Activated CD4-positive, alpha-beta memory T cell treated with anti-CD3 and anti-CD28 coated beads, Interleukin-2, amount 10 ng/mL, durations not matched to agents 7 days and 5 days (primary cell): ENCODE data around the gene CAMK2G. TPM values are rescaled to one million over a fixed set of nuclear protein-coding genes. Genes with fewer than 3 reads are reported as not detected.
"Not testable (repeated sequence)": the region's sequence is repeated elsewhere in the genome, so short reads cannot be mapped to it uniquely, and the experiment has no call there.

Experiments used
- CTCF ChIA-PET: fragments of 350-600 bp; sonication (Branson Sonifier 250); formaldehyde crosslinking; loops from one replicate; lab custom pipeline; 2021; ENCODE audit warnings: antibody characterized with exemption, inconsistent platforms; lab: Charles Lee
- POLR2A ChIA-PET: fragments of 350-600 bp; sonication (Branson Sonifier 250); formaldehyde crosslinking; loops from one replicate; lab custom pipeline; 2021; ENCODE audit warnings: antibody characterized with exemption; lab: Charles Lee
- DNase-seq: peaks from one replicate; pipeline ENCODE4 v3.0.0-alpha.2; 2020
- H3K27ac Mint-ChIP-seq: one replicate; pipeline ENCODE4 v1.8.0; 2021; ENCODE audit warnings: mild to moderate bottlenecking, mixed read lengths
- H3K27me3 Mint-ChIP-seq: one replicate; pipeline ENCODE4 v1.8.0; 2021; ENCODE audit warnings: mixed read lengths
- H3K36me3 Mint-ChIP-seq: one replicate; pipeline ENCODE4 v1.8.0; 2021; ENCODE audit warnings: low read depth, mixed read lengths
- H3K4me1 Mint-ChIP-seq: one replicate; pipeline ENCODE4 v1.8.0; 2021; ENCODE audit warnings: mixed read lengths
- H3K4me3 Mint-ChIP-seq: one replicate; pipeline ENCODE4 v1.8.0; 2021; ENCODE audit warnings: mild to moderate bottlenecking, mixed read lengths
- H3K9me3 Mint-ChIP-seq: one replicate; pipeline ENCODE4 v1.8.0; 2021; ENCODE audit warnings: mixed read lengths
- total RNA-seq, 2 experiments: library from RNA; stranded (reverse); gene quantifications; one replicate each; pipeline ENCODE4 v1.2.3, GENCODE V29; 2021

CAMK2G gene
- total RNA-seq, 2 experiments from 2014 or later: 46.4 to 48.5 TPM

GRCh38 chr10:73899423-73899822, 25.1 kb upstream of the CAMK2G start:
- DNase-seq: no peak
- ChIA-PET POLR2A (interaction anchor here (1.3 kb wide), 1 partner anchor 9 kb away, joined by 3 read pairs; no protein-coding TSS in a partner anchor), CTCF (interaction anchor here (0.7 to 3.1 kb wide), 4 partner anchors 8 to 41 kb away, joined by 3 to 18 read pairs (median 7); no protein-coding TSS in a partner anchor)
- H3K27ac Mint-ChIP-seq: no peak overlapping the region
- H3K36me3 Mint-ChIP-seq: no peaks in the 10 kb centered on the region
- peaks cover 23% of the 10 kb centered on the region for H3K27me3 Mint-ChIP-seq
- no peak overlapping the region for H3K4me3 Mint-ChIP-seq
- no peaks in the 10 kb centered on the region for H3K9me3 Mint-ChIP-seq
- peaks cover 11% of the 10 kb centered on the region for H3K4me1 Mint-ChIP-seq

GRCh38 chr10:73898730-73899410, 24.5 kb upstream of the CAMK2G start:
- ChIA-PET CTCF (interaction anchor here (0.7 to 3.1 kb wide), 5 partner anchors 9 to 42 kb away, joined by 3 to 18 read pairs (median 7); no protein-coding TSS in a partner anchor), POLR2A (interaction anchor here (1.3 kb wide), 1 partner anchor 9 kb away, joined by 3 read pairs; no protein-coding TSS in a partner anchor)
- Mint-ChIP-seq H3K4me3 (no peak overlapping the region), H3K27me3 (peaks cover 20% of the 10 kb centered on the region), H3K4me1 (peaks cover 17% of the 10 kb centered on the region), H3K9me3 (no peaks in the 10 kb centered on the region), H3K27ac (no peak overlapping the region), H3K36me3 (no peaks in the 10 kb centered on the region)
- no peak for DNase-seq

DNA sequence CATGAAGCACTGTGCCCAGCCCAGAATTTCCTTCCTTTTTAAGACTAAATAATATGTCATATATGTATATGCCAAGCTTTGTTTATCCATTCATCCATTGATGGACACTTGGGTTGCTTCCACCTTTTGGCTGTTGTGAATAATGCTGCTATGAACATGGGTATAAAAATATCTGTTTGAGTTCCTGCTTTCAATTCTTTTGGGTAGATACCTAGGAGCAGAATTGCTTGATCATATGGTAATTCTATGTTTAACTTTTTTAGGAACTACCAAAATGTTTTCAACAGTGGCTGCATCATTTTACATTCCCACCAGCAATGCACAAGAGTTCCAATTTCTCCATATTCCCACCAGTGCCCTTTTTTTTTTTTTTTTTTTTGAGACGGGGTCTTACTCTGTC, 23.3 kb upstream of the CAMK2G start:
- no peak for DNase-seq
- peaks cover 15% of the 10 kb centered on the region for H3K27me3 Mint-ChIP-seq
- ChIA-PET POLR2A (no interaction called here), CTCF (interaction anchor here (1.2 to 3.1 kb wide), 2 partner anchors 11 to 43 kb away, joined by 6 to 18 read pairs; no protein-coding TSS in a partner anchor)
- no peak overlapping the region for H3K27ac Mint-ChIP-seq
- no peaks in the 10 kb centered on the region for H3K9me3 Mint-ChIP-seq
- H3K36me3 Mint-ChIP-seq: no peaks in the 10 kb centered on the region
- H3K4me1 Mint-ChIP-seq: peaks cover 18% of the 10 kb centered on the region
- no peak overlapping the region for H3K4me3 Mint-ChIP-seq

DNA sequence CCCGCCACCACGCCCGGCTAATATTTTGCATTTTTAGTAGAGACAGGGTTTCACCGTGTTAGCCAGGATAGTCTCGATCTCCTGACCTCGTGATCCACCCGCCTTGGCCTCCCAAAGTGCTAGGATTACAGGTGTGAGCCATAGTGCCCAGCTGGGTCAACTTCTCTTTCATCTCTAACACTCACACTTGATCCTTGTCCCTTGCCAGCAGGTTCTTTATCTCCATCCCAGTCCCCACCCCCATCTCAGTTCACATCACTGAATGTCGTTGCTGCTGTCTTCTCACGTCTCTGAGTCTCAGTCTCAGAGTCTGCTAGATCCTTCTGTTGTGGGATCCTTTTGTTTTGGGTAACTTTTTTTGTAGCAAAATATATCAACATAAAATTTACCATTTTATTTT, 21.0 kb upstream of the CAMK2G start:
- not testable (repeated sequence) for H3K9me3 Mint-ChIP-seq

DNA sequence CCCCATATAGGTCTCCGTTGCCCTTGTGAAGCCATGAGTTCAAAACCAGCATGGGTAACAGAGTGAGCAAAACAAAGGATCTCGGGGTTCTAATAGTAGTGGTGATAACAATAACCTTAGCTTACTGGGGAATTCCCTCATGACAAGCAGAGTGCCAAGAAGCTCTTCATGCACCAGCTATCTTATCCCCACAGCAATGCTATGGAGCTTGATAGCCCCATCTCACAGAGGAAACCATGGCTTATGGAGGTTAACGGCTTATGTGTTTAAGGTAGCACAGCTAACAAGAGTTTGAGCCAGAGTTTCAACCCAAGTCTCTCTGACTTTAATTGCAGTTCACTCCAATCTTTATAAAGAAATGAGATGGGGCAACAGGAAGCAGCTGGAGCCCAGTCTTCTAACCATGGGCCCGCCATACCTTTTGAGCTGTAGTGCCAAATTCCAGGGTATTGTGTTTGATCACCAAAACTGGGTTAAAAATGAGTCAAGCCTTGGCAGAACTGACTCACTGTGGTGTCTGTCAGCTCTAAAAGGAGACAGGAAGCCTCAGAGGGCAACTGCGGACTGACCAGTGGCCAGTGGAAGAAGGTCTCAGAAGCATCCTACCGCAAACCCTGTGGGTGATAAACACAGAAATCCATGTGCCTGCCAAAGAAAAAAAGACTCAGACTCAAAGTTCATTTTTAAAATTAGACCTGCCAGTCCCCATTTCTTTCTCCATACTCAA, 20.1 kb upstream of the CAMK2G start:
- ChIA-PET POLR2A (interaction anchor here (0.6 to 1.4 kb wide), 9 partner anchors 16 to 162 kb away, joined by 3 to 5 read pairs (median 3); no protein-coding TSS in a partner anchor), CTCF (interaction anchor here (0.6 to 13.8 kb wide), 10 partner anchors 8 to 843 kb away, joined by 3 to 415 read pairs (median 4); no protein-coding TSS in a partner anchor)
- peaks cover 4% of the 10 kb centered on the region for H3K27me3 Mint-ChIP-seq
- DNase-seq: peak; percentile 40
- no peak overlapping the region for H3K4me3 Mint-ChIP-seq
- no peaks in the 10 kb centered on the region for H3K9me3 Mint-ChIP-seq
- no peaks in the 10 kb centered on the region for H3K36me3 Mint-ChIP-seq
- peaks cover 15% of the 10 kb centered on the region for H3K4me1 Mint-ChIP-seq
- H3K27ac Mint-ChIP-seq: peak overlapping the region; percentile 21

More for the DNA sequence above, 21.0 kb upstream of the CAMK2G start:
- peaks cover 19% of the 10 kb centered on the region for H3K4me1 Mint-ChIP-seq
- not testable (repeated sequence) for H3K27ac Mint-ChIP-seq, H3K4me3 Mint-ChIP-seq, H3K36me3 Mint-ChIP-seq, DNase-seq, H3K27me3 Mint-ChIP-seq
- ChIA-PET CTCF (interaction anchor here (13.8 kb wide), 1 partner anchor 46 kb away, joined by 415 read pairs; no protein-coding TSS in a partner anchor), POLR2A (interaction anchor here (0.6 to 1.4 kb wide), 2 partner anchors 18 to 161 kb away, joined by 3 to 4 read pairs; no protein-coding TSS in a partner anchor)

GRCh38 chr10:73893426-73893825, 19.1 kb upstream of the CAMK2G start:
- peaks cover 17% of the 10 kb centered on the region for H3K4me1 Mint-ChIP-seq
- ChIA-PET CTCF (interaction anchor here (1.2 to 13.8 kb wide), 6 partner anchors 7 to 180 kb away, joined by 3 to 415 read pairs (median 5); no protein-coding TSS in a partner anchor), POLR2A (interaction anchor here (0.7 to 1.2 kb wide), 2 partner anchors 17 to 45 kb away, joined by 3 read pairs; no protein-coding TSS in a partner anchor)
- no peak overlapping the region for H3K4me3 Mint-ChIP-seq
- peaks cover 4% of the 10 kb centered on the region for H3K27me3 Mint-ChIP-seq
- H3K36me3 Mint-ChIP-seq: no peaks in the 10 kb centered on the region
- DNase-seq: no peak
- H3K27ac Mint-ChIP-seq: no peak overlapping the region
- H3K9me3 Mint-ChIP-seq: no peaks in the 10 kb centered on the region

- Mint-ChIP-seq H3K27ac (no peak overlapping the region), H3K4me3 (no peak overlapping the region), H3K9me3 (no peaks in the 10 kb centered on the region), H3K36me3 (no peaks in the 10 kb centered on the region), H3K4me1 (peaks cover 17% of the 10 kb centered on the region), H3K27me3 (peaks cover 4% of the 10 kb centered on the region)
- DNase-seq: no peak
- ChIA-PET CTCF (interaction anchor here (2.5 to 13.8 kb wide), 3 partner anchors 12 to 48 kb away, joined by 19 to 415 read pairs (median 30); no protein-coding TSS in a partner anchor), POLR2A (interaction anchor here (0.9 kb wide), 1 partner anchor 161 kb away, joined by 3 read pairs; no protein-coding TSS in a partner anchor)
Observed at GRCh38 chr10:73892310-73893030, 18.1 kb upstream of the CAMK2G start.

DNA sequence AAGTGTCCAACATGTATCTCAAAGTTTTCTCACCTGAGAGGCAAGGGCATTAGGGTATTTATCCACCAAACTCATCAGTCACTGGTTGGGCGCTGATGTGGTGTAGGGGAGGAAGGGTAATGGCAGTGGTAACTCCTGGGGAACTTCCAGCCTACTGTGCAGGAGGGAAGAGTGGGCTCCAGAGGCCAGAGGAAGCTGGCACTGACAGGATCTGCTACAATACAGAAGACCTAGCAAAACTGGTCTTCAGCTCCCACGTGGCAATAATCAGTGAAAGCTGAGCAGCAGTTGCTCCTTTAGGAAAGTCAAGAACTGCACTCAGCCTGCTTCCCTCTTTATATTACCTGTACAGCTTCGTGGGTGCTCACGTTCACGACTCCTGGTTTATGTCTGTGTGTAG, 17.2 kb upstream of the CAMK2G start:
- no peaks in the 10 kb centered on the region for H3K36me3 Mint-ChIP-seq
- ChIA-PET POLR2A (no interaction called here), CTCF (interaction anchor here (1.0 to 13.8 kb wide), 3 partner anchors 12 to 65 kb away, joined by 6 to 415 read pairs (median 30); no protein-coding TSS in a partner anchor)
- no peak for DNase-seq
- peaks cover 21% of the 10 kb centered on the region for H3K4me1 Mint-ChIP-seq
- no peak overlapping the region for H3K27ac Mint-ChIP-seq
- H3K4me3 Mint-ChIP-seq: no peak overlapping the region
- peaks cover 4% of the 10 kb centered on the region for H3K27me3 Mint-ChIP-seq
- H3K9me3 Mint-ChIP-seq: no peaks in the 10 kb centered on the region

DNA sequence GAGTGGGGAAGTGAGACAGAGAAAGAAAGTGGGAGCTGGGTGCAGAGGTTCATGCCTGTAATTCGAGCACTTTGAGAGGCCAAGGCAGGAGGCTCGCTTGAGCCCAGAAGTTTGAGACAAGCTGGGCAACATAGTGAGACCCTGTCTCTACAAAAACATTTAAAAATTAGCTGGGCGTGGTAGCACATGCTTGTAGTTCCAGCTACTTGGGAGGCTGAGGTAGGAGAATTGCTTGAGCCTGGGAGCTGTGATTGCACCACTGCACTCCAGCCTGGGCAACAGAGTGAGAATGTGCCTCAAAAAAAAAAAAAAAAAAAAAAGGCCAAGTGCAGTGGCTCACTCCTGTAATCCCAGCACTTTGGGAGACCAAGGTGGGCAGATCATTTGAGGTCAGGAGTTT, 16.5 kb upstream of the CAMK2G start:
- not testable (repeated sequence) for H3K27me3 Mint-ChIP-seq, H3K27ac Mint-ChIP-seq, H3K36me3 Mint-ChIP-seq, H3K4me3 Mint-ChIP-seq, H3K9me3 Mint-ChIP-seq, DNase-seq
- H3K4me1 Mint-ChIP-seq: peaks cover 28% of the 10 kb centered on the region
- POLR2A ChIA-PET: interaction anchor here (0.6 to 1.1 kb wide), 2 partner anchors 49 to 185 kb away, joined by 3 read pairs; no protein-coding TSS in a partner anchor
- CTCF ChIA-PET: interaction anchor here (1.0 to 13.8 kb wide), 5 partner anchors 11 to 189 kb away, joined by 3 to 415 read pairs (median 6); no protein-coding TSS in a partner anchor

DNA sequence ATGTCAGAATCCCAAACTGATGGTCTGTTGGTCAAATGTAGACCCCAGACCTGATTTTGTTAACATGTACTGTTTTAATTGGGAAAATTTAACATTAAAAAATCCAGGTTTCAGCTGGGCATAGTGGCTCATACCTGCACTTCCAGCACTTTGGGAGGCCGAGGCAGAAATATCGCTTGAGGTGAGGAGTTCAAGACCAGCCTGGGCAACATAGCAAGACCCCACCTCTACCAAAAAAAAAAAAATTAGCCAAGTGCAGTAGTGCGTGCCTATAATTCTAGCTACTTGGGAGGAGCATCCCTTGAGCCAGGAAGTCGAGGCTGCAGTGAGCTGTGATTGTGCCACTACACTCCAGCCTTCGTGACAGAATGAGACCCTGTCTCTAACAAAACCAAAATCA, 15.9 kb upstream of the CAMK2G start:
- DNase-seq: no peak
- Mint-ChIP-seq H3K27ac (no peak overlapping the region), H3K4me3 (no peak overlapping the region), H3K9me3 (no peaks in the 10 kb centered on the region), H3K27me3 (peaks cover 4% of the 10 kb centered on the region), H3K4me1 (peaks cover 28% of the 10 kb centered on the region), H3K36me3 (no peaks in the 10 kb centered on the region)
- POLR2A ChIA-PET: interaction anchor here (0.6 to 1.1 kb wide), 2 partner anchors 50 to 186 kb away, joined by 3 read pairs; no protein-coding TSS in a partner anchor
- CTCF ChIA-PET: interaction anchor here (0.7 to 13.8 kb wide), 6 partner anchors 11 to 191 kb away, joined by 3 to 415 read pairs (median 4); no protein-coding TSS in a partner anchor

GRCh38 chr10:73889416-73889815, 15.1 kb upstream of the CAMK2G start:
- H3K9me3 Mint-ChIP-seq, H3K36me3 Mint-ChIP-seq, H3K27ac Mint-ChIP-seq, H3K27me3 Mint-ChIP-seq, DNase-seq, H3K4me3 Mint-ChIP-seq: not testable (repeated sequence)
- peaks cover 22% of the 10 kb centered on the region for H3K4me1 Mint-ChIP-seq
- CTCF ChIA-PET: interaction anchor here (0.7 to 16.3 kb wide), 9 partner anchors 10 to 192 kb away, joined by 3 to 415 read pairs (median 5); no protein-coding TSS in a partner anchor
- POLR2A ChIA-PET: interaction anchor here (0.9 to 1.1 kb wide), 2 partner anchors 51 to 170 kb away, joined by 3 read pairs; no protein-coding TSS in a partner anchor
